Retina (tissue), 1 donor: ENCODE data around the gene HLX.

Source experiments
- DNase-seq: peaks from one replicate; pipeline ENCODE4 v3.0.0-alpha.2; 2016

The HLX gene

GRCh38 chr1:220882061-220882891 lies 3.0 kb downstream of the HLX start:
- peak; percentile 77 for DNase-seq

- peak; percentile 92 for DNase-seq
These were observed 5.1 kb downstream of the HLX start for GRCh38 chr1:220884109-220884980.

GRCh38 chr1:220884981-220885918 lies 6.0 kb downstream of the HLX start:
- DNase-seq = no peak

GRCh38 chr1:220885971-220886370 lies 6.7 kb downstream of the HLX start:
- DNase-seq = no peak

- no peak for DNase-seq
These were observed 7.4 kb downstream of the HLX start for GRCh38 chr1:220886470-220887201.

- no peak for DNase-seq
These were observed 7.9 kb downstream of the HLX start for GRCh38 chr1:220887202-220887519.

- DNase-seq = peak; percentile 77
These were observed 8.5 kb downstream of the HLX start for GRCh38 chr1:220887520-220888416.

- DNase-seq = peak; percentile 55
These were observed 9.3 kb downstream of the HLX start for GRCh38 chr1:220888417-220888986.

- DNase-seq = no peak
These were observed 10.1 kb downstream of the HLX start for GRCh38 chr1:220889333-220889732.

GRCh38 chr1:220889848-220890287 lies 10.6 kb downstream of the HLX start:
- DNase-seq = peak; percentile 58

- peak; percentile 56 for DNase-seq
These were observed 11.4 kb downstream of the HLX start for GRCh38 chr1:220890602-220891001.

GRCh38 chr1:220891224-220892085 lies 12.2 kb downstream of the HLX start:
- DNase-seq = peak; percentile 72

GRCh38 chr1:220892086-220892376 lies 12.8 kb downstream of the HLX start:
- no peak for DNase-seq

- peak; percentile 43 for DNase-seq
These were observed 13.9 kb downstream of the HLX start for GRCh38 chr1:220892997-220893700.

GRCh38 chr1:220893701-220894024 lies 14.4 kb downstream of the HLX start:
- DNase-seq = no peak

GRCh38 chr1:220894025-220894923 lies 15.0 kb downstream of the HLX start:
- DNase-seq = peak; percentile 83

GRCh38 chr1:220894924-220895256 lies 15.6 kb downstream of the HLX start:
- DNase-seq = peak; percentile 67

- DNase-seq = peak; percentile 83
These were observed 16.2 kb downstream of the HLX start for GRCh38 chr1:220895412-220895946.
